Measurements from ENCODE around the gene ZNF330.

- no peak for TF ChIP-seq POLR2A (IDR thresholded peaks at IDR 0.05)
- no peak for TF ChIP-seq CTCF (IDR thresholded peaks at IDR 0.05)
These were observed 5.7 kb upstream of the ZNF330 start for GRCh38 chr4:141215030-141215429.
